SKM-1 treated with dmso at 0.1 percent for 144 hours (cell line): ENCODE data around the gene YY1.
"Not testable (repeated sequence)": the region's sequence is repeated elsewhere in the genome, so short reads cannot be mapped to it uniquely, and the experiment has no call there.

Source experiments
- DNase-seq: peaks from one replicate; lab custom pipeline; 2025; ENCODE audit not compliant: unreplicated experiment; lab: John Stamatoyannopoulos, UW

The YY1 gene

DNA sequence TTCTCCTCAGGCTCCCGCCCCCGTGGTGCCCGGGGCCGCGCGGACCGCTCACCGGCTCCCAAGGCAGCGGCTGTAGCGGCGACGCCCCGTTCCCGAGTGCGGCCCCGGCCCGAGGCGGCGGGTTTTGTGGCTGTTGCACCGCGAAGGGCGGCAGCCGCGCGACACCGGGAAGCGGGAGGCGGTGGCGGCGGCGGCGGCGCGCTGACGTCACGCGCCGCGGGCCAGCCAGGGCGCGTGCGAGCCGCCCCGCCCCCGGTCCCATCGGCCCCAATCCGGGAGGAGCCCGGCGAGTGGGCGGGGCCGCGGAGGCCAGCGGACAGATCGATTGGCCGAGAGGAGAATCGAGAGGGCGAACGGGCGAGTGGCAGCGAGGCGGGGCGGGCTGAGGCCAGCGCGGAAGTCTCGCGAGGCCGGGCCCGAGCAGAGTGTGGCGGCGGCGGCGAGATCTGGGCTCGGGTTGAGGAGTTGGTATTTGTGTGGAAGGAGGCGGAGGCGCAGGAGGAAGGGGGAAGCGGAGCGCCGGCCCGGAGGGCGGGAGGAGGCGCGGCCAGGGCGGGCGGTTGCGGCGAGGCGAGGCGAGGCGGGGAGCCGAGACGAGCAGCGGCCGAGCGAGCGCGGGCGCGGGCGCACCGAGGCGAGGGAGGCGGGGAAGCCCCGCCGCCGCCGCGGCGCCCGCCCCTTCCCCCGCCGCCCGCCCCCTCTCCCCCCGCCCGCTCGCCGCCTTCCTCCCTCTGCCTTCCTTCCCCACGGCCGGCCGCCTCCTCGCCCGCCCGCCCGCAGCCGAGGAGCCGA, at the start of gene YY1:
Gene YY1, plus strand, starts transcription at position 726 of the 792 bp plus-strand sequence. CDS start 101 bp downstream, outside the sequence.
- DNase-seq: peak; percentile 89

DNA sequence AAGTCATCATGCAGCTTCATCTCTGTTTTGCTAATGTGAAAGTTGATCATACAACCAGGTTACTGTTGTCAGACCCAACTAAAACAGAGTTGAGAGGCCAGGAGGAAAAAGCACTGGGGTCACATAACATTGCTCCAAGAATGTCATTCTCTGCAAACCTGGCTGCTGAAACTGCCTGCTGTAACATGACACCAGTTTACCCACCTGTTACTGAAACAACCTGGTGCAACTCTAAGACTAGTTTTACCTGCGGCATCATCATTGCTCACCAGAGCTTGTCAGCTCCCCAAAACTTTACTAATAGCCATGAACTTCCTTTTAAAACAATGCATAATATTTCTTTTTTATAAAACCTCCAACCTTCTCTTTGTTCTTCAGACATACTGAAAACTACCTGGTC, 48.8 kb upstream of the YY1 start:
- no peak for DNase-seq

DNA sequence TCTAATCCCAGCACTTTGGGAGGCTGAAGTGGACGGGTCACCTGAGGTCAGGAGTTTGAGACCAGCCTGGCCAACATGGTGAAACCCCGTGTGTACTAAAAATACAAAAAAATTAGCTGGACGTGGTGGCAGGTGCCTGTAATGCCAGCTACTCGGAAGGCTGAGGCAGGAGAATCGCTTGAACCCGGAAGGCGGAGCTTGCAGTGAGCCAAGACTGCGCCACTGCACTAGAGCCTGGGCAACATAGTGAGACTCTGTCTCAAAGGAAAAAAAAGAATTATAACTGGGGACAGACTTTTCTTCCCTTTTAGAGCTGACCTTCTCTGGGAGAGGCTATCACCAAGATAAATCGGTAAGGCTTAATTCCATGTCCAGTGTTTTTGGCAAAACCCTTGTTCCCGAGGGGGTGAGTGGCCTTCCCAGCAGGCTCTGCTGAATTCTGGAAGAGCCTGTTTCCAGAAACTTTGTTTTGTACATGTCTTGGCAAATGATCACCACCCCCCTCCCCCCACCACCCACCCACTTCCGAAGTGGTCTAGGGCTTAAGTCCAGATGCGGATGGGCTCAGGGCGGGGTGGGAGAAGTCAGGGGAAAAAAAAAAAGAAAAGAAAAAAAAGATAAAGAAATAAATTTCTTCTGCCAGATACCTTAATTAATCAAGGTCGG, 47.2 kb upstream of the YY1 start:
- DNase-seq: no peak

DNA sequence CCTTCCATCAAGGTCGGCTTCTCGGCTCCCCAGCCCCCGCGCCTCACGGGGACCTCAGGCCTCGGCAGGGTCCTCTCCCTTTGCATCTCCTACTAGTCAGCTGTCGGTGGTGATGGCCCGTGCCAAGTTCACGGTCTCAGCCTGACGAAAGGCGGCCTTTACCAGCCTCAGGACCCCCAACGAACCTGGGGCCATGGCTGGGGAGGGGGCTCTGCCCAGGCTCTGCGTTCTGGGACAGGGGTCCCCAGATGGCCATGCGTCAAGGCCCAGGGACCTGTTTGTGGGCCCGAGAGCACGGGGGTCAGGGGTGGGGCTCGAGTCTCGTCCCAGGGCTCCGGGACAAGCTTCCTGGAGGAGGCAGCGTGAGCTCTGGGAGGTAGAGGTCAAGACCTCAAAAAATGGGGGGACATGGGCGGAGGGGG, 46.7 kb upstream of the YY1 start:
- DNase-seq: no peak

DNA sequence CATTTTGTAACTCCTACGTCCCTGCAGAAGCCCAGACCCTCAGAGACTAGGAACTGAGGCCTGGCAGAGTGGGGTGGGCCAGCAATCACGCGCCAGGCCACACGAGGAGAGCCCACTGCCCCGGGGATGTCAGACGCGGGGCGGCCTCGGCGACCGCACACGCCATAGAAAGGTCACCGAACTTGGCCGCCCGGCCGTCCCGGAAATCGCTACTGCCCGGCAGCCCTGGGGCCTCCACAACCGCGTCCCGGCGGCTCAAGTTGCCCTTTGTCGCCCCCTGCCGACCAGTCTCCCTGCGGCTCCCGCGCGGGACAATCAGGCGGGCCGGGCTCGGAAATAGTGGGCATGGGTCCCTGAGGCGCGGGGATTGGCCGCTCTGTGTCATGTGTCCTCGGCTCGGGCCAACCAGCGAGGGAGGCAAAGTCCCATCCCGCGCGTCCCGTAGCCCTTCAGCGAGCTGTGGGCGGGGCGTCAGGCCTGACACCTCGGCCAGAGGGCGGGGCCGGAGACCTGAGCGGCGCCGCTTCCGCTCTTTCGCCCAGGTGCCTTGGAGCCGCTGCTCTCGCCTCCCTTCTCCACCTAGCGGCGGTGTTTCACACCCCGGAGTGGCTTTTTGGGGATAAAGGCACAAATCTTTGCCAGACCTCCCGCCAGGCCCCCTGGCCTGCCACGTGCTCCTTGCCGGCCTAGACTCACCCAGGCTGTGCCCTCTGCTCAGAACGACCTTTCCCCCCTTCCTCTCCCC, 46.1 kb upstream of the YY1 start:
- DNase-seq: peak; percentile 87

DNA sequence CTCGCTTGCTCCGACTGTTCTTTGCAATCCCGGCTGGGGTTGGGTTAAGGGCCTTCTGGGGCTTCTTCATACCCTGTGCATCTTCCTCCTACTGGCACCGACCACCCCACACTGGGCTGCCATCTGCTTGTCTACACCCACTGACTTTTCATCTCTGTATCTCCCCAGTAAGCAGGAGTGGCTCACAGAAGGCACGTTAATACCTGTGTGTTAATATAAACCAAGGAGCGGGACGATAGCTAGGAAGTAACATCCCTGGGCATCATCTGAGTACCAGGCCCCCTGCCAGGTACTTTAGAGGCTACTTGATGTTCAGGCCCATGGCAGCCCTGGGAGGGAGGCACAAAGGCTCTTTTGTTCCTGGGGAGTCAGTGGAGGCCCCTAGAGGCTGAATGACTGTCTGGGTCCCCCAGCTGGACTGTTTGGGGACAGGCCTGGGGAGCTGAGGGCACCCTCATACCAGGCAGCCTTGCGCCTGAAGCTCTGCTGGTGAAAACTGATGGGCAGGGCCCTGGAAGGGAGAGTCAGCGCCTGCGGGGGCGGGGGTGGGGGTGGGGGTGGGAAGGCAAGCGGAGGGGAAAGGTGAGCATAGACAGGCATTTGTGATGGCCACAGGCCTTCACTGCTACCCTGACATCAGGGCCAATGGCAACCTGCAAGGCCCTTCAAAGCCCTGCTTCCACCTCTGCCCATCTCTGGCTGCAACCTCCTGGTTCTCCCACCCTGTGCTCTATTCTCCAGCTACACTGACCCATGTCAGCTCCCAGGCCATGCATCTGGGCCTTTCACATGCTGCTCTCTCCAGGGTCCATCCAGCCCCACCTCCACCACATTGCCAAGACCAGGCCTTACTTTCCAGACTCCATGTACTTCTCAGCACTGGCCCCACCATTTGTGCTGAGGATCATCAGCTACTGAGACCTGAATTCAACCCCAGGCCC, 45.3 kb upstream of the YY1 start:
- no peak for DNase-seq

DNA sequence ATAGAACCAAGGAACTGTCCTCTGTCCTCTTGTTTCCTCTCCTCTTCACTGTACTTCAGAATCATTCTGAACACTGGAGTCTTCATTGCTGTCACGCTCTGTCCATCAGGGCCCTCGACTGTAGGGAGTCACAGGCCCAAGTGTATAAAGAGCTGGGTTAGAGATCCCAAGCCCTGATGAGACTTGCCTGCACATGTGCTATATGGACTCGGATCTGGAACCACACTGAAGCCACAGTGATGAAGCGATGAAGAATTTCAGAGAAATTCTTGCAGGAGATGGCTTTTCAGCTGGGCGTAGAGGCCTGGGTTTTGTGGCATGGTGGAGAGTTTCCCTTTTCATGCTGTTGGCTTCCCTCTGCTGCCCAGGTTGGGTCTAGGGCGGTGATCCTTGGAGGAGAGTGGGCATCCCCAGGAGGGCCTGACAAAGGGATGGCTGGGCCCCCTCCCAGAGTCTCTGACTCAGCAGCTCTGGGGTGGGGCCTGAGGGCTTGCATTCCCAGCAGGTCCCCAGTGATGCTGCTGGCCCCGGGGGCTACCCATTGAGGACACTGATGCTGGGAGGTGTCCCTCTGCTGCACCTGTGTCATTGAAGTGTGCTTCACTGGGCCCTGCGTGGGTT, 39.6 kb upstream of the YY1 start:
- DNase-seq: no peak

DNA sequence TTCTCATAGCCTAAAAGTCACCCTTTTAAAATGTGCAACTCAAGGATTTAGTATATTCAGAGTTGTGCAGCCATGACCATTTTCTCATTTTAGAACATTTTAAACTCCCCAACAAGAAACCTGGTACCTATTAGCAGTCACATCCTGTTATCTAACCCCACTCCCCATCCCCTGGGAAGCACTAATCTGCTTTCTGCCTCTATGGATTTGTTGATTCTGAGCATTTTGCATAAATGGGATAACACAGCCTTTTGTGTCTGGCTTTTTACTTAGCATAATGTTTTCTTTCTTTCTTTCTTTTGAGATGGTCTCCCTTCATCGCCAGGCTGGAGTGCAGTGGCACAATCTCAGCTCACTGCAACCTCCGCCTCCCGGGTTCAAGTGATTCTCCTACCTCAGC, 38.6 kb upstream of the YY1 start:
- DNase-seq: no peak

DNA sequence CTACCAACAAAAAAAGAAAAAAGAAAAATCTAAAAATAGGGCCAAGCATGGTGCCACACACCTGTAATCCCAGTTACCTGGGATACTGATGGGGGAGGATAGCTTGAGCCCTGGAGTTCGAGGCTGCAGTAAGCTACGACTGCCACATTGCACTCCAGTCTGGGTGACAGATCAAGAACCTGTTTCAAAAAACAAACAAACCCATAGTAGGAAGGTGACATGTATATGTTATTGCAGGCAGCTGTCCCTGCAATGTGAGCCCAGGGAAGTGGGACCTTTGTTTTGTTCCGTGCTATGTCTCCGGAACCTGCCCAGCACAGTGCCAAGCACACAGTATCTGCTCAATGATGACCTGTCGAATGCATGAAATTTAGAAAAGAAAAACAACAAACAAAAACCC, 37.2 kb upstream of the YY1 start:
- no peak for DNase-seq

DNA sequence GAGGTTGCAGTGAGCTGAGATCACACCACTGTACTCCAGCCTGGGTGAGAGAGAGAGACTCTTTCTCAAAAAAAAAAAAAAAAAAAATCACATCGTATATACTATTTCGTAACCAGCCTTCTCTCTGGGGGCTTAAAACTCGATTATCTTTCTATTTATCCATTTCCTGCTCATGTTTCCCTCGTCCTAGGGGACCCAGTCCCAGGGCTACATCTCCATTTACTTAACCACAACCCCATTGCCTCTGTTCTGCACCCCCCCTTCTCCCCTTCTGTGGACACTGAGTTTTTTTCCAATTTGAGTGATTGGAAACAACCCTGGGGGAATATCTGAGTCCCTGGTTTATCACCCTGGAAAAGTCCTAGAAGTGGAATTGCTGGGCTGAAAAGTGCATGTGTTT, 36.2 kb upstream of the YY1 start:
- DNase-seq: no peak

DNA sequence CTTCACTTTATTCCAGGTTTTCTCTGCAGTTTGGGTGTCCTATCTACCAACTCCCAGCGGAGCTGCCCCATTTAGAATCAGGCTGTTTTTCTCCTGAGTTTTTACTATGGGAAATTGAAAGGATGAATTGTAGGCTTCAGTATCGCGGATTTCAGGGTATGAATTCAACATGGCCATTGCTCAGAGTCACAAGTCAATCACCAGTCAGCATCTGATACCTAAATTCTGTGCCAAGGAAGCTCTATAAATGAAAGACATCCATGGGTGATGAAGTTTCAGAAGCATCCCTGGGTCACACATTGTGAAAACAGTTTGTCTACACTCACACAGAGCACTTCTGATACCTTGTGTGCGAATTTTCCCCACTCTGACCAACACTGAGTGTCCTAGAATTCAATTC, 35.8 kb upstream of the YY1 start:
- DNase-seq: no peak

DNA sequence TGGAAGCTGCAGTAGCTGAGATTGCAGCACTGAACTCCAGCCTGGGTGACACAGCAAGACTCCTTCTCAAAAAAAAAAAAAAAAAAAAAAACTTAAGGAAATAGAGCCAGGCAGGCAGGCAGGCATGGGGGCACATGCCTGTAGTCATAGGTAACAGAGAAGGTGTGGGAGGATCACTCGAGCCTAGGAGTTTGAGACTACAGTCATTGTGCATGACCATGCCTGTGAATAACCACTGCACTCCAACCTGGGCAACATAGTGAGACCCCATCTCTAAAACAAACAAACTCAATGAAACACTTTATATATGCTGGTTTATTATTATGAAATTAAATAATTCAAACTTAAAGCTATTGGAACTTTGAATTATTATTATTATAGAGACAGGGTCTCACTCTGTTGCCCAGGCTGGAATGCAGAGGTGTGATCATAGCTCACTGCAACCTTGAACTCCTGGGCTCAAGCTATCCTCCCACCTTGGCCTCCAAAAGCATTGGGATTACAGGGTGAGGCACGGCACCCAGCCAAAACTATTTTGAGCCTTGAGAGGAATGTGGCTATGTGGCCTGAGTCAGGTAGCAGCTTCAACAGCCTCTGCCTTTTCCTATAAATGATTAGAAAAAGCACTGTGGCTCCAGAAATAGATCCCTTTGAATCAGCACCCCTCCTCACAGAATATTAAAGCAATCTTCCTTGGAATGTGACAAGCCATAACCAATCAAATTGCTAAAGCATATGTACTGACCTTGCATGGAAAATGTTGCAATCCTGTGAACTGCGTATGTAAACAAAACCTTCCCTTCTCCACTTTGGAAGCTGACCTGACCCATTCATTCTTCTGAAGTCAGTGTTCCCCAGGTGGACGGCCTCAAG, 34.7 kb upstream of the YY1 start:
- DNase-seq: no peak

DNA sequence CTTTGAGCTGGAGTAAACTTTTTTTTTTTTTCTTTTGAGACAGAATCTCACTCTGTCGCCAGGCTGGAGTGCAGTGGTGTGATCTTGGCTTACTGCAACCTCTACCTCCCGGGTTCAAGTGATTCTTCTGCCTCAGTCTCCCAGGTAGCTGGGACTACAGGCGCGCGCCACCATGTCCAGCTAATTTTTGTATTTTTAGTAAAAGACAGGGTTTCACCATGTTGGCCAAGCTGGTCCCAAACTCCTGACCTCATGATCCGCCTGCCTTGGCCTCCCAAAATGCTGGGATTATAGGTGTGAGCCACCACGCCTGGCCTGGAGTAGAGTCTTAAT, 34.1 kb upstream of the YY1 start:
- DNase-seq: not testable (repeated sequence)

DNA sequence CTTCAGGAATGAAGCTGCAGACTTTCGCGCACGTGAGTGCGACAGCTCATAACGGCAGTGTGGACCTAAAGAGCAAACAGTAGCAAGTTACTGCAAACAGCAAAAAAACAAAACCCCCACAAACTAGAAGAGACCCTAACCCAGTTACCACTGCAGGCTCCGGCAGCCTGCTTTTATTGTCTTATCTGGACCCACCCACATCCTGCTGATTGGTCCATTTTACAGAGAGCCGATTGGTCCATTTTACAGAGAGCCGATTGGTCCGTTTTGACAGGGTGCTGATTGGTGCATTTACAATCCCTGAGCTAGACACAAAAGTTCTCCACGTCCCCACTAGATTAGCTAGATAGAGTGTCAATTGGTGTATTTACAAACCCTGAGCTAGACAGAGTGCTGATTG, 31.4 kb upstream of the YY1 start:
- not testable (repeated sequence) for DNase-seq

DNA sequence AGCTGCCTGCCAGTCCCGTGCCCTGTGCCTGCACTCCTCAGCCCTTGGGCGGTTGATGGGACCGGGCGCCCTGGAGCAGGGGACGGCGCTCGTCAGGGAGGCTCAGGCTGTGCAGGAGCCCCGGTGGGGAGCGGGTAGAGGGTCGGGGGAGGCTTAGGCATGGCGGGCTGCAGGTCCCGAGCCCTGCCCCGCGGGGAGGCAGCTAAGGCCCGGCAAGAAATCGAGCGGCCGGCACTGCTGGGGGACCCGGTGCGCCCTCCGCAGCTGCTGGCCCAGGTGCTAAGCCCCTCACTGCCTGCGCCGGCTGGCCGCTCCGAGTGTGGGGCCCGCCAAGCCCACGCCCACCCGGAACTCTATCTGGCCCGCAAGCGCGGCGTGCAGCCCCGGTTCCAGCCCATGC, 30.8 kb upstream of the YY1 start:
- DNase-seq: not testable (repeated sequence)

DNA sequence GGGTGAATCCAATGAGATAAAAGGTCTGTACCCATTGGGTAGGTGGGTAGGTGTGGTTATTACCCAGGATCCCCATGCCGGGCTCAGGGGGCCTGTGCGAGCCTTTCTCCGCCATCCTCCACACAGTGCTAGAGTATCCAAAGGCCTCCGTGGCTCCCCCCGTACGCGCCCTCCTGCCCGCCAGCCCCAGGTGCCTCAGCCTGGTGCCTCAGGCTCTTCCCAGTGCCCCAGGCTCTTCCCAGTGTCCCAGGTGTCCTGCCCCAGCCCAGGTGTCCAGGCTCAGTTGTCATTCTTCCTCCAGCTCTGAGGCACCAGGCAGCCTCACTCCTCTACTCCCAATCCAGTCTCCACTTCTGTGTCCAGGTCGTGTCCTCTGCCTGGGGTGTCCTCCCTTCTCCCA, 27.6 kb upstream of the YY1 start:
- no peak for DNase-seq

DNA sequence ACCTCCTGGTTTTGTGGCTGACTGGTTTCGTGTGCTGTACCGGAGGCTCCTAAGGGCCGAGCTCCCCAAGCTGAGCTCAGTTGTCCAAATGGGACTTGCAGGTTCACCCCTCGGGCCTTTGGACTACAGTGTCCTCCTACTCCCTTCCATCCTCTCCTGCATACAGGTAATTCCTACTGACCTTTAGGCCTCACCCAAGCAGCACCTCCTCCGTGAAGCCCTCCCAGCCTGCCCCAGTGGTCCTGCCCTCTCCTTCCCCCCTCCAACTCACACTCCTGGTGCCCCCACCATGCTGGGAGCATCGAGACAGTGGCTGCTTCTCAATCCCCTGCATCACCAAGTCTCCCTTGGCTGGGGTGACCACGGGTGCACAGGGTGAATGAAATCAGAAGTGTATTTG, 27.1 kb upstream of the YY1 start:
- no peak for DNase-seq

DNA sequence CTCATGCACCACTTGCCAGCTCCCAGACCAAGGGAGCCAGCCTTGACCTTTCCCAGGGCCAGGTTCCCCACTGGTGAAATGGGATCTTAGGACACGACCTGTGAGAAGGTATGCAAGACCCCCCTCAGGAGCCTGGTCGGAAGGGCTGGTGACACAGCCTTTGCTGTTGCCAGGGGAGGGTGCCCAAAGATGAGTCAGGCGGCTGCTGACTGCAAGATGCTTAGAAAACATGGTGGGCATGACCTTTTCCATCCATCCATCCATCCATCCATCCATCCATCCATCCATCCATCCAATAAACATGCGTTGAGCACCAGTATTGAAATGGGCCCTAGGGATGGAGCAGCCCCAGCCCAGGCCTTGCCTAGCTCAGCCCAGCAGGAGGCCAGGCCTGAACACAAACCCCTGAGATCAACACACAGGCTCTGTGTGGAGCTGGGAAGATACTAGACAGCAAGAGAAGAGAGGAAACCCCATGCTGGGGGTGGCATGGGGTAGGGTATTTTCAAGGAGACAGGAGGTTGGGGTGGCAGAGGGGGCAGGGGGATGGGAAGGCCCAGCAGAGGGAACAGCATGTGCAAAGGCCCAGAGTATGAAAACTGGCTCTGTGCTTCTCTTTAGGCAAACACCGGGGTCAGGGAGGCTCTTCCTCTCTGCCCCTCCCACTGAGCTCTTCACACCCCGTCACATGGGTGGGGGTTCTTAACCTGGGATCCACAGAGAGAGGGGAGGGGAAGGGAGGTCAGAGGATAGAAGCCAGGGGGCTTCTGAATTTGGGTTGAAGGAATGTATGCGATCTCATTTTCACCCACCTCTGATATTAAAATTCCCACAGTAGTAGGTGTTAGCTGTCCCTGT, 26.2 kb upstream of the YY1 start:
- DNase-seq: no peak

DNA sequence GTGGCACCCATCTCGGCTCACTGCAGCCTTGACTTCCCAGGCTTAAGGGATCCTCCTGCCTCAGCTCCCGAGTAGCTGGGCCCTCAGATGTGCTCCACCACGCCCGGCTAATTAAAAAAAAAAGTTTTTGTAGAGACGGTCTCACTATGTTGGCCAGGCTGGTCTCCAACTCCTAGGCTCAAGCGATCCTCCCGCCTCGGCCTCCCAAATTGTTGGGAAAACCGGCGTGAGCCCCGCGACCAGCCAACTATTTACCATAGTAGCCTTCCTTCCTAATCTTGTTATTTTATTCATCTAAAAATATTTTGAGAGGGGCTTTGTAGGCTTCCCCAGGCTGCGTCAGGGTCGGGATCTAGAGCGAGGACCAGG, 25.4 kb upstream of the YY1 start:
- no peak for DNase-seq
